Neural cell (in vitro differentiated cells): Measurements from ENCODE around the gene RFX6.
"Not testable (repeated sequence)": the region's sequence is repeated elsewhere in the genome, so short reads cannot be mapped to it uniquely, and the experiment has no call there.

Experiments
- CTCF ChIP-seq: fragments of 450-650 bp; IDR thresholded peaks from 2 replicates; pipeline ENCODE4 v1.5.1; 2014; ENCODE audit warnings: antibody characterized with exemption, mild to moderate bottlenecking, moderate library complexity; ENCODE audit not compliant: poor library complexity, severe bottlenecking
- EP300 ChIP-seq: fragments of 450-650 bp; conservative IDR thresholded peaks from 2 replicates; pipeline ENCODE4 v1.6.1; 2014; ENCODE audit warnings: antibody characterized with exemption, mild to moderate bottlenecking, moderate library complexity; ENCODE audit not compliant: poor library complexity, severe bottlenecking
- EZH2 ChIP-seq: fragments of 200-600, 300-800 bp; shearing (Covaris generic), sonication (generic); IDR thresholded peaks from 2 replicates; pipeline ENCODE4 v1.6.1; 2014; ENCODE audit warnings: antibody characterized with exemption, low read length, borderline replicate concordance, mild to moderate bottlenecking; ENCODE audit not compliant: insufficient read depth, poor library complexity, severe bottlenecking
- POLR2AphosphoS5 ChIP-seq: IDR thresholded peaks from 2 replicates; pipeline ENCODE4 v1.6.1; 2012
- REST ChIP-seq: IDR thresholded peaks from 2 replicates; pipeline ENCODE4 v1.6.1; 2012; ENCODE audit warnings: borderline replicate concordance
- SMC3 ChIP-seq: fragments of 450-650 bp; conservative IDR thresholded peaks from 2 replicates; pipeline ENCODE4 v1.6.1; 2014; ENCODE audit warnings: antibody characterized with exemption, mild to moderate bottlenecking, moderate library complexity; ENCODE audit not compliant: poor library complexity

- not testable (repeated sequence) for TF ChIP-seq POLR2AphosphoS5, CTCF, REST, EP300, EZH2, SMC3
Observed at GRCh38 chr6:116834526-116834925, 42.5 kb upstream of the RFX6 start.
